Measurements from ENCODE around the gene NUDT11.
"Not testable (repeated sequence)": the region's sequence is repeated elsewhere in the genome, so short reads cannot be mapped to it uniquely, and the experiment has no call there.

Gene NUDT11

GRCh38 chrX:51496501-51497291 lies at the start of gene NUDT11:
TSS of gene NUDT11 (minus strand) at chrX:51496592. CDS start at chrX:51496444, 148 bp downstream.
- H3K27ac ChIP-seq: no peak within 1 kb of the TSS

GRCh38 chrX:51520393-51520792 lies 24.0 kb upstream of the NUDT11 start:
- Histone ChIP-seq H2AFZ (no peak overlapping the region), H3K4me3 (ENCODE audit: low read depth, low read length) (no peak overlapping the region), H3K79me2 (no peaks in the 10 kb centered on the region), H3K36me3 (ENCODE audit: control insufficient read depth, insufficient read depth, low read length) (no peaks in the 10 kb centered on the region), H3K9ac (no peak overlapping the region), H3K27me3 (ENCODE audit: control insufficient read depth, insufficient read depth, low read length) (no peaks in the 10 kb centered on the region), H3K9me3 (ENCODE audit: control insufficient read depth, low read length) (no peaks in the 10 kb centered on the region), H3K4me1 (no peaks in the 10 kb centered on the region), H3K27ac (no peak overlapping the region), H3K4me2 (ENCODE audit: low read length) (no peak overlapping the region)
- TF ChIP-seq CTCF (IDR thresholded peaks at IDR 0.05): no peak

More at GRCh38 chrX:51496501-51497291, at the start of gene NUDT11:
- peak within 1 kb of the TSS; percentile 40 for H3K4me3 ChIP-seq (ENCODE audit: low read depth, low read length)
- no peaks in the 10 kb centered on the region for H3K9me3 ChIP-seq (ENCODE audit: control insufficient read depth, low read length)
- no peak within 1 kb of the TSS for H3K9ac ChIP-seq
- no peaks in the 10 kb centered on the region for H3K4me1 ChIP-seq
- no peaks in the 10 kb centered on the region for H3K79me2 ChIP-seq
- peak within 1 kb of the TSS; percentile 79 for H2AFZ ChIP-seq
- no peak for TF ChIP-seq CTCF (IDR thresholded peaks at IDR 0.05)
- H3K4me2 ChIP-seq (ENCODE audit: low read length): peak within 1 kb of the TSS; percentile 61
- H3K27me3 ChIP-seq (ENCODE audit: control insufficient read depth, insufficient read depth, low read length): no peaks in the 10 kb centered on the region
- no peaks in the 10 kb centered on the region for H3K36me3 ChIP-seq (ENCODE audit: control insufficient read depth, insufficient read depth, low read length)

GRCh38 chrX:51519131-51519530 lies 22.7 kb upstream of the NUDT11 start:
- H3K36me3 ChIP-seq (ENCODE audit: control insufficient read depth, insufficient read depth, low read length); H3K9me3 ChIP-seq (ENCODE audit: control insufficient read depth, low read length); H3K4me3 ChIP-seq (ENCODE audit: low read depth, low read length); H3K4me2 ChIP-seq (ENCODE audit: low read length); H3K27me3 ChIP-seq (ENCODE audit: control insufficient read depth, insufficient read depth, low read length); H2AFZ ChIP-seq; H3K9ac ChIP-seq; H3K4me1 ChIP-seq; H3K79me2 ChIP-seq; H3K27ac ChIP-seq: not testable (repeated sequence)

GRCh38 chrX:51507551-51507950 lies 11.2 kb upstream of the NUDT11 start:
- no peak overlapping the region for H3K4me3 ChIP-seq (ENCODE audit: low read depth, low read length)
- no peaks in the 10 kb centered on the region for H3K4me1 ChIP-seq
- no peak overlapping the region for H3K9ac ChIP-seq
- H2AFZ ChIP-seq: no peak overlapping the region
- H3K27me3 ChIP-seq (ENCODE audit: control insufficient read depth, insufficient read depth, low read length): no peaks in the 10 kb centered on the region
- H3K36me3 ChIP-seq (ENCODE audit: control insufficient read depth, insufficient read depth, low read length): no peaks in the 10 kb centered on the region
- H3K4me2 ChIP-seq (ENCODE audit: low read length): no peak overlapping the region
- H3K9me3 ChIP-seq (ENCODE audit: control insufficient read depth, low read length): no peaks in the 10 kb centered on the region
- no peak for TF ChIP-seq CTCF (IDR thresholded peaks at IDR 0.05)
- H3K27ac ChIP-seq: no peak overlapping the region
- no peaks in the 10 kb centered on the region for H3K79me2 ChIP-seq

GRCh38 chrX:51495701-51496488 lies 497 bp downstream of the NUDT11 start:
- H3K9ac ChIP-seq; H3K79me2 ChIP-seq; H3K9me3 ChIP-seq (ENCODE audit: control insufficient read depth, low read length); H3K36me3 ChIP-seq (ENCODE audit: control insufficient read depth, insufficient read depth, low read length); H3K27ac ChIP-seq; H3K27me3 ChIP-seq (ENCODE audit: control insufficient read depth, insufficient read depth, low read length); H3K4me1 ChIP-seq: not testable (repeated sequence)
- peak overlapping the region; percentile 40 for H3K4me3 ChIP-seq (ENCODE audit: low read depth, low read length)
- H2AFZ ChIP-seq: peak overlapping the region; percentile 79
- H3K4me2 ChIP-seq (ENCODE audit: low read length): peak overlapping the region; percentile 61
